ENCODE data around the gene ZDHHC23. TPM values are rescaled to one million over a fixed set of nuclear protein-coding genes. Genes with fewer than 3 reads are reported as not detected.

The ZDHHC23 gene
- total RNA-seq, 1 donor from 2014 or later = 0.28 TPM

GRCh38 chr3:113952921-113953320 lies 5.1 kb downstream of the ZDHHC23 start:
- H3K4me1 Mint-ChIP-seq = peaks cover 6% of the 10 kb centered on the region
- H3K36me3 Mint-ChIP-seq (ENCODE audit: low read depth) = no peaks in the 10 kb centered on the region
- no peaks in the 10 kb centered on the region for H3K9me3 Mint-ChIP-seq
- H3K27ac Mint-ChIP-seq (ENCODE audit: unreplicated experiment) = no peak overlapping the region
- no peak for DNase-seq (ENCODE audit: low read depth, low spot score)
- H3K4me3 Mint-ChIP-seq = no peak overlapping the region
- no peak for TF ChIP-seq CTCF (conservative IDR thresholded peaks at IDR 0.05)
- H3K27me3 Mint-ChIP-seq (ENCODE audit: low read depth) = peaks cover 65% of the 10 kb centered on the region

- Mint-ChIP-seq H3K4me3 (no peak overlapping the region), H3K27ac (ENCODE audit: unreplicated experiment) (no peak overlapping the region), H3K4me1 (peaks cover 6% of the 10 kb centered on the region), H3K27me3 (ENCODE audit: low read depth) (peaks cover 61% of the 10 kb centered on the region), H3K9me3 (no peaks in the 10 kb centered on the region), H3K36me3 (ENCODE audit: low read depth) (no peaks in the 10 kb centered on the region)
- no peak for DNase-seq (ENCODE audit: low read depth, low spot score)
- no peak for TF ChIP-seq CTCF (conservative IDR thresholded peaks at IDR 0.05)
These were observed 5.9 kb downstream of the ZDHHC23 start for GRCh38 chr3:113953677-113954076.

GRCh38 chr3:113954091-113954685 lies 6.4 kb downstream of the ZDHHC23 start:
- Mint-ChIP-seq H3K4me3 (no peak overlapping the region), H3K4me1 (peaks cover 6% of the 10 kb centered on the region), H3K36me3 (ENCODE audit: low read depth) (no peaks in the 10 kb centered on the region), H3K27ac (ENCODE audit: unreplicated experiment) (no peak overlapping the region), H3K9me3 (no peaks in the 10 kb centered on the region), H3K27me3 (ENCODE audit: low read depth) (peaks cover 56% of the 10 kb centered on the region)
- DNase-seq (ENCODE audit: low read depth, low spot score) = no peak
- TF ChIP-seq CTCF (conservative IDR thresholded peaks at IDR 0.05) = no peak

- H3K27me3 Mint-ChIP-seq (ENCODE audit: low read depth) = no peaks in the 10 kb centered on the region
- H3K36me3 Mint-ChIP-seq (ENCODE audit: low read depth) = peaks cover 2% of the 10 kb centered on the region
- H3K4me1 Mint-ChIP-seq = no peaks in the 10 kb centered on the region
- H3K9me3 Mint-ChIP-seq = peaks cover under 1% of the 10 kb centered on the region
- DNase-seq (ENCODE audit: low read depth, low spot score) = no peak
- TF ChIP-seq CTCF (conservative IDR thresholded peaks at IDR 0.05) = no peak
- no peak overlapping the region for H3K27ac Mint-ChIP-seq (ENCODE audit: unreplicated experiment)
- no peak overlapping the region for H3K4me3 Mint-ChIP-seq
These were observed 16.1 kb downstream of the ZDHHC23 start for GRCh38 chr3:113963879-113964278.

GRCh38 chr3:113966172-113966571 lies 18.4 kb downstream of the ZDHHC23 start:
- Mint-ChIP-seq H3K27me3 (ENCODE audit: low read depth) (no peaks in the 10 kb centered on the region), H3K36me3 (ENCODE audit: low read depth) (peaks cover 5% of the 10 kb centered on the region), H3K4me1 (no peaks in the 10 kb centered on the region), H3K27ac (ENCODE audit: unreplicated experiment) (no peak overlapping the region), H3K4me3 (no peak overlapping the region), H3K9me3 (peaks cover 7% of the 10 kb centered on the region)
- no peak for DNase-seq (ENCODE audit: low read depth, low spot score)
- no peak for TF ChIP-seq CTCF (conservative IDR thresholded peaks at IDR 0.05)

Data from neural crest cell (in vitro differentiated cells).